Neural cell (in vitro differentiated cells): ENCODE data around the gene ZRANB3. TPM values are rescaled to one million over a fixed set of nuclear protein-coding genes. Genes with fewer than 3 reads are reported as not detected.

Source experiments
- H2AFZ ChIP-seq: fragments of 200-600, 300-800 bp; sonication (generic), shearing (Covaris generic); 2 replicates; pipeline ENCODE4 v1.6.0; 2014; ENCODE audit warnings: low read depth, mild to moderate bottlenecking, antibody characterized with exemption, low read length, moderate library complexity
- H3F3A ChIP-seq: fragments of 200-600 bp; shearing (Covaris generic); 2 replicates; pipeline ENCODE4 v1.6.1; 2016; ENCODE audit warnings: mild to moderate bottlenecking, moderate library complexity, mixed read lengths, antibody characterized with exemption, low read length; ENCODE audit not compliant: insufficient read depth, poor library complexity, severe bottlenecking
- H3K27ac ChIP-seq: fragments of 200-600, 300-800 bp; sonication (generic), shearing (Covaris generic); 2 replicates; pipeline ENCODE4 v1.5.1; 2014; ENCODE audit warnings: mild to moderate bottlenecking, low read length, moderate library complexity
- H3K27me3 ChIP-seq: fragments of 300-800, 200-600 bp; sonication (generic), shearing (Covaris generic); 2 replicates; pipeline ENCODE4 v1.6.0; 2014; ENCODE audit warnings: mild to moderate bottlenecking, low read depth, low read length, moderate library complexity; ENCODE audit not compliant: insufficient read depth
- H3K36me3 ChIP-seq: fragments of 300-800, 200-600 bp; sonication (generic), shearing (Covaris generic); 2 replicates; pipeline ENCODE4 v1.5.1; 2014; ENCODE audit warnings: mild to moderate bottlenecking, antibody characterized with exemption, low read length, moderate library complexity; ENCODE audit not compliant: insufficient read depth
- H3K4me2 ChIP-seq: fragments of 300-800, 200-600 bp; sonication (generic), shearing (Covaris generic); 2 replicates; pipeline ENCODE4 v1.6.0; 2014; ENCODE audit warnings: mild to moderate bottlenecking, low read length
- H3K4me3 ChIP-seq: fragments of 300-800, 200-600 bp; sonication (generic), shearing (Covaris generic); 2 replicates; pipeline ENCODE4 v1.5.1; 2014; ENCODE audit warnings: mild to moderate bottlenecking, low read length, moderate library complexity
- H3K79me2 ChIP-seq: fragments of 200-600 bp; shearing (Covaris generic); replicated peaks from 2 replicates; pipeline ENCODE4 v1.6.0; 2014; ENCODE audit warnings: mild to moderate bottlenecking, low read length, moderate library complexity; ENCODE audit not compliant: insufficient read depth
- H3K9ac ChIP-seq: fragments of 300-800, 200-600 bp; sonication (generic), shearing (Covaris generic); 2 replicates; pipeline ENCODE4 v1.6.1; 2016; ENCODE audit warnings: mild to moderate bottlenecking, low read length, mixed read lengths
- H3K9me2 ChIP-seq: fragments of 200-600 bp; shearing (Covaris generic); 2 replicates; pipeline ENCODE4 v1.6.1; 2016; ENCODE audit warnings: mild to moderate bottlenecking, low read length, mixed read lengths; ENCODE audit not compliant: insufficient read depth
- H3K9me3 ChIP-seq: fragments of 200-600, 300-800 bp; sonication (generic), shearing (Covaris generic); 2 replicates; pipeline ENCODE4 v1.6.1; 2016; ENCODE audit warnings: mild to moderate bottlenecking, mixed run types, low read length, moderate library complexity, mixed read lengths
- H4K20me1 ChIP-seq: fragments of 200-600 bp; shearing (Covaris generic); 2 replicates; pipeline ENCODE4 v1.6.1; 2016; ENCODE audit warnings: mild to moderate bottlenecking, mixed run types; ENCODE audit not compliant: insufficient read depth
- CTCF ChIP-seq: fragments of 450-650 bp; IDR thresholded peaks from 2 replicates; pipeline ENCODE4 v1.5.1; 2014; ENCODE audit warnings: antibody characterized with exemption, mild to moderate bottlenecking, moderate library complexity; ENCODE audit not compliant: poor library complexity, severe bottlenecking
- EP300 ChIP-seq: fragments of 450-650 bp; conservative IDR thresholded peaks from 2 replicates; pipeline ENCODE4 v1.6.1; 2014; ENCODE audit warnings: antibody characterized with exemption, mild to moderate bottlenecking, moderate library complexity; ENCODE audit not compliant: poor library complexity, severe bottlenecking
- EZH2 ChIP-seq: fragments of 200-600, 300-800 bp; shearing (Covaris generic), sonication (generic); IDR thresholded peaks from 2 replicates; pipeline ENCODE4 v1.6.1; 2014; ENCODE audit warnings: antibody characterized with exemption, low read length, borderline replicate concordance, mild to moderate bottlenecking; ENCODE audit not compliant: insufficient read depth, poor library complexity, severe bottlenecking
- MXI1 ChIP-seq: fragments of 450-650 bp; conservative IDR thresholded peaks from 2 replicates; pipeline ENCODE4 v1.6.1; 2014; ENCODE audit warnings: antibody characterized with exemption, mild to moderate bottlenecking; ENCODE audit not compliant: poor library complexity, severe bottlenecking
- POLR2AphosphoS5 ChIP-seq: IDR thresholded peaks from 2 replicates; pipeline ENCODE4 v1.6.1; 2012
- RAD21 ChIP-seq: fragments of 450-650 bp; conservative IDR thresholded peaks from 2 replicates; pipeline ENCODE4 v1.6.1; 2014; ENCODE audit warnings: antibody characterized with exemption, mild to moderate bottlenecking, moderate library complexity
- SMC3 ChIP-seq: fragments of 450-650 bp; conservative IDR thresholded peaks from 2 replicates; pipeline ENCODE4 v1.6.1; 2014; ENCODE audit warnings: antibody characterized with exemption, mild to moderate bottlenecking, moderate library complexity; ENCODE audit not compliant: poor library complexity
- TAF1 ChIP-seq: IDR thresholded peaks from 2 replicates; pipeline ENCODE4 v1.6.1; 2012; ENCODE audit warnings: low read depth
- polyA plus RNA-seq: library from polyadenylated mRNA; depleted of rRNA; stranded (reverse); fragments of >200 nt; gene quantifications from 2 replicates; pipeline ENCODE4 v1.2.3, GENCODE V29; 2014
- TF ChIP-seq, protein P1 (sequence below): IDR thresholded peaks from 2 replicates; pipeline ENCODE4 v1.6.1; 2012; ENCODE audit warnings: borderline replicate concordance

ZRANB3 gene
- polyA plus RNA-seq, 1 donor from 2014 or later: 3.5 TPM

DNA sequence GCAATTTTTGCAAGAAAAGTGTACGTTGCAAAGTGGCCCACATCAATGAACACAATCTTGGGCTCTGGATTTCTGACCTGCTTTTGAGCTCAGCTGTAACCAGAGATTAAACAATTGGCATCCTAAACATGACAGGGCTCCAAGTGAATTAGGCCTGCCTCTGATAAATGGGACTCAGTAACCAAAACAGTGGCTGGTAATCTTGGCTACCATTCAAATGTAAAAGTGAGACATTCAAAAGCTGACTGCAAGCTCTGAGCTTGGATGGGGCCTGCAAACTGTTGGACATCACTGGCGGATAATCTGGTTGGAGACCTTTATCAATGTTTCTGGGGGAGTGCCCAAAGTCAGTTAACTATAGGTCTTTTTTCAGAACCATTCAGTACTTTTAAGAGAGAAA is 318.3 kb downstream of the ZRANB3 start:
- no peaks in the 10 kb centered on the region for H3K36me3 ChIP-seq
- H4K20me1 ChIP-seq: no peaks in the 10 kb centered on the region
- no peak overlapping the region for H3K27ac ChIP-seq
- H3K9me3 ChIP-seq: no peaks in the 10 kb centered on the region
- no peaks in the 10 kb centered on the region for H3K9me2 ChIP-seq
- no peak overlapping the region for H3K4me2 ChIP-seq
- TF ChIP-seq POLR2AphosphoS5 (no peak), MXI1 (no peak), CTCF (no peak), EZH2 (no peak), TAF1 (no peak), SMC3 (no peak), EP300 (no peak), RAD21 (no peak)
- TF ChIP-seq, protein P1, sequence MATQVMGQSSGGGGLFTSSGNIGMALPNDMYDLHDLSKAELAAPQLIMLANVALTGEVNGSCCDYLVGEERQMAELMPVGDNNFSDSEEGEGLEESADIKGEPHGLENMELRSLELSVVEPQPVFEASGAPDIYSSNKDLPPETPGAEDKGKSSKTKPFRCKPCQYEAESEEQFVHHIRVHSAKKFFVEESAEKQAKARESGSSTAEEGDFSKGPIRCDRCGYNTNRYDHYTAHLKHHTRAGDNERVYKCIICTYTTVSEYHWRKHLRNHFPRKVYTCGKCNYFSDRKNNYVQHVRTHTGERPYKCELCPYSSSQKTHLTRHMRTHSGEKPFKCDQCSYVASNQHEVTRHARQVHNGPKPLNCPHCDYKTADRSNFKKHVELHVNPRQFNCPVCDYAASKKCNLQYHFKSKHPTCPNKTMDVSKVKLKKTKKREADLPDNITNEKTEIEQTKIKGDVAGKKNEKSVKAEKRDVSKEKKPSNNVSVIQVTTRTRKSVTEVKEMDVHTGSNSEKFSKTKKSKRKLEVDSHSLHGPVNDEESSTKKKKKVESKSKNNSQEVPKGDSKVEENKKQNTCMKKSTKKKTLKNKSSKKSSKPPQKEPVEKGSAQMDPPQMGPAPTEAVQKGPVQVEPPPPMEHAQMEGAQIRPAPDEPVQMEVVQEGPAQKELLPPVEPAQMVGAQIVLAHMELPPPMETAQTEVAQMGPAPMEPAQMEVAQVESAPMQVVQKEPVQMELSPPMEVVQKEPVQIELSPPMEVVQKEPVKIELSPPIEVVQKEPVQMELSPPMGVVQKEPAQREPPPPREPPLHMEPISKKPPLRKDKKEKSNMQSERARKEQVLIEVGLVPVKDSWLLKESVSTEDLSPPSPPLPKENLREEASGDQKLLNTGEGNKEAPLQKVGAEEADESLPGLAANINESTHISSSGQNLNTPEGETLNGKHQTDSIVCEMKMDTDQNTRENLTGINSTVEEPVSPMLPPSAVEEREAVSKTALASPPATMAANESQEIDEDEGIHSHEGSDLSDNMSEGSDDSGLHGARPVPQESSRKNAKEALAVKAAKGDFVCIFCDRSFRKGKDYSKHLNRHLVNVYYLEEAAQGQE: no peak
- no peaks in the 10 kb centered on the region for H3K79me2 ChIP-seq
- no peaks in the 10 kb centered on the region for H3F3A ChIP-seq
- H2AFZ ChIP-seq: no peak overlapping the region
- H3K4me3 ChIP-seq: no peak overlapping the region
- H3K9ac ChIP-seq: no peak overlapping the region
- no peaks in the 10 kb centered on the region for H3K27me3 ChIP-seq

DNA sequence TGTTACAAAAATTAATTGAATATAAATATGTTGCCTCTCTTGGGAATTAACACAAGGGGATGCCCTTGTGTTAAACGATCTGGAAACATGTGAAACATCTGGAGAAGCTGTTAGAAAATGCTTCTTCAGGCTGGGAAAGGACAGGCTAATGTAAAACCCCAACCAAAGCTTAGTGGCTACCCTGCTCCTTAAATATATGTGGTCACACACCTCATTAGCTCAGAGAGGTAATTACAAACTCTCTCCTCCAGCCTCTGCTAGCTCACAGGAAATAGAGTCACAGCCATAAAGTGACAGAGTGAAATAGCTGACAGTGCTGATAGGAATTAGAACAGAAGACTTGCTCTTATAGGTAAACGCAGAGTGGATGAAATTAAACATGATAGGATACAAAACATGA is 323.0 kb downstream of the ZRANB3 start:
- TF ChIP-seq MXI1 (no peak), SMC3 (no peak), EZH2 (no peak), POLR2AphosphoS5 (no peak), TAF1 (no peak), CTCF (no peak), EP300 (no peak)
- TF ChIP-seq, protein P1: no peak
- Histone ChIP-seq H3K79me2 (no peaks in the 10 kb centered on the region), H3K9me2 (no peaks in the 10 kb centered on the region), H3K27me3 (no peaks in the 10 kb centered on the region), H3K9me3 (no peaks in the 10 kb centered on the region), H2AFZ (no peak overlapping the region), H3K36me3 (no peaks in the 10 kb centered on the region), H3F3A (no peaks in the 10 kb centered on the region), H3K4me2 (no peak overlapping the region), H3K27ac (no peak overlapping the region), H3K4me3 (no peak overlapping the region), H4K20me1 (no peaks in the 10 kb centered on the region), H3K9ac (no peak overlapping the region)
